Liver (tissue), 9 donors: ENCODE measurements around the gene SNX19. TPM values are rescaled to one million over a fixed set of nuclear protein-coding genes. Genes with fewer than 3 reads are reported as not detected.

Source experiments
- DNase-seq: peaks from one replicate; pipeline ENCODE4 v3.0.0-alpha.2; 2017; ENCODE audit warnings: low spot score
- H3K27ac ChIP-seq, 2 donors: one replicate each; pipeline ENCODE4 v1.7.0; 2013; ENCODE audit warnings: inconsistent platforms in 2 of 2, low read length in 2 of 2, control low read depth in 1 of 2, low read depth in 1 of 2, mild to moderate bottlenecking in 1 of 2
- H3K27me3 ChIP-seq, 4 donors: one replicate each; pipeline versions ENCODE4 v1.6.1 to v1.7.0; 2013; ENCODE audit warnings: low read length in 3 of 4, inconsistent platforms in 1 of 4, mild to moderate bottlenecking in 1 of 4, moderate library complexity in 1 of 4; ENCODE audit not compliant: control insufficient read depth in 4 of 4, insufficient read depth in 4 of 4
- H3K36me3 ChIP-seq, 4 donors: one replicate each; pipeline versions ENCODE4 v1.6.1 to v1.7.0; 2013; ENCODE audit warnings: low read length in 3 of 4, mild to moderate bottlenecking in 3 of 4, low read depth in 1 of 4, moderate library complexity in 1 of 4; ENCODE audit not compliant: control insufficient read depth in 4 of 4, insufficient read depth in 3 of 4
- H3K4me1 ChIP-seq, 4 donors: one replicate each; pipeline versions ENCODE4 v1.6.1 to v1.7.0; 2013; ENCODE audit warnings: low read length in 3 of 4, mild to moderate bottlenecking in 3 of 4, moderate library complexity in 1 of 4; ENCODE audit not compliant: control insufficient read depth in 4 of 4, insufficient read depth in 4 of 4
- H3K4me3 ChIP-seq, 3 donors: one replicate each; pipeline versions ENCODE4 v1.6.1 to v1.7.0; 2013; ENCODE audit warnings: low read length in 3 of 3, control low read depth in 1 of 3, low read depth in 1 of 3, mild to moderate bottlenecking in 1 of 3
- H3K9ac ChIP-seq, 2 donors: one replicate each; pipeline ENCODE4 v1.7.0; 2013; ENCODE audit warnings: low read length in 2 of 2, mild to moderate bottlenecking in 2 of 2, moderate library complexity in 2 of 2, control low read depth in 1 of 2, low read depth in 1 of 2
- H3K9me3 ChIP-seq, 4 donors: one replicate each; pipeline versions ENCODE4 v1.6.1 to v1.7.0; 2013; ENCODE audit warnings: low read length in 3 of 4; ENCODE audit not compliant: control insufficient read depth in 4 of 4
- EGR1 ChIP-seq, 2 donors: IDR thresholded peaks; 2 replicates each; pipeline ENCODE4 v1.6.1; 2016 to 2018; ENCODE audit warnings: antibody characterized with exemption in 2 of 2, low read depth in 2 of 2
- FOXA2 ChIP-seq: IDR thresholded peaks from 2 replicates; pipeline ENCODE4 v1.6.1; 2016; ENCODE audit warnings: antibody characterized with exemption
- GABPA ChIP-seq, 2 donors: IDR thresholded peaks in 1 of 2; conservative IDR thresholded peaks in 1 of 2; 2 replicates each; pipeline ENCODE4 v1.6.1; 2016; ENCODE audit warnings: antibody characterized with exemption in 2 of 2, mild to moderate bottlenecking in 1 of 2, moderate library complexity in 1 of 2
- JUND ChIP-seq, 2 donors: IDR thresholded peaks; 2 replicates each; pipeline ENCODE4 v1.6.1; 2016; ENCODE audit warnings: antibody characterized with exemption in 2 of 2
- RXRA ChIP-seq, 2 donors: IDR thresholded peaks; 2 replicates each; pipeline ENCODE4 v1.6.1; 2017 to 2018; ENCODE audit warnings: antibody characterized with exemption in 2 of 2, mild to moderate bottlenecking in 1 of 2
- SP1 ChIP-seq: IDR thresholded peaks from 2 replicates; pipeline ENCODE4 v1.6.1; 2018; ENCODE audit warnings: antibody characterized with exemption, mild to moderate bottlenecking
- WGBS: extraction: QIAGEN DNeasy Blood & Tissue Kit; methylation state at CpG from one replicate; pipeline ENCODE4 v1.1.7; 2013; 5-methylcytosine and 5-hydroxymethylcytosine counted together
- polyA plus RNA-seq, 2 donors: library from polyadenylated mRNA; stranded (reverse) in 1 of 2; unstranded in 1 of 2; fragments of 200-250 nt in 1 of 2; fragments of >200 nt in 1 of 2; fragmentation: Nextera tagmentation in 1 of 2; extraction: Ambion mirVana in 1 of 2; gene quantifications; one replicate each; pipeline versions ENCODE4 v1.2.1 to v1.2.3, GENCODE V29; 2013 to 2015
- total RNA-seq, 2 donors: library from RNA; depleted of rRNA; stranded (reverse); fragments of >200 nt; gene quantifications; one replicate each; pipeline ENCODE4 v1.2.3, GENCODE V29; 2014
- TF ChIP-seq, protein P1 (sequence below): fragments of 150-350 bp; IDR thresholded peaks from 2 replicates; pipeline ENCODE4 v1.5.1; 2017; ENCODE audit warnings: improper control_type of control experiment, low read depth, low read length; ENCODE audit not compliant: missing input control
- TF ChIP-seq, protein P2 (sequence below): IDR thresholded peaks from 2 replicates; pipeline ENCODE4 v1.6.1; 2016; ENCODE audit warnings: antibody characterized with exemption
- TF ChIP-seq, protein P3 (sequence below): IDR thresholded peaks from 2 replicates; pipeline ENCODE4 v1.6.1; 2016; ENCODE audit warnings: antibody characterized with exemption, mild to moderate bottlenecking
- TF ChIP-seq, protein P4 (sequence below): IDR thresholded peaks from 2 replicates; pipeline ENCODE4 v1.6.1; 2016; ENCODE audit warnings: antibody characterized with exemption
- donor health status: healthy.
- donor health status: healthy.
- donor health status: healthy.
- donor health status: healthy.
- donor health status: healthy.

Gene SNX19
- total and polyA plus RNA-seq, 4 donors, result 16.5 to 94.5 (median 32.7) TPM

DNA sequence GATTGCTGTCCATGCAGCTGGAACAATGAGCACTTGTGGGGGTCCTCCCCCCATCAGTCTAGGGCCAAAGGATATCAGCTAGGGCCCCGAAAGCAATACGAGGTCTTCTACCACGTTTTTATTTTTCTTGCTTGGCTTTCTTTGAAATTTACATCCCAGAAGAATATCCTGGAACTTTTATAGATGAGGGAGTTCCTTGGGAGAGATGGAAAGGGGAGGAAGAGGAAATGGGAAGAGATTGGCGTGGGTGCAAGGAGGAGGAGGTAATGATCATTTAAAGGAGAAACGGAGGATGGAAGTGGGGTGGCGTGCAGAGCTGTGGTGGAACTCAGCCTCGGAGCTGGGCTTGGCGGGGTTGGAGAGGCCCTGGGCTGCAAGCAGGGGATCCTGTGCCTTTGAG, 90.3 kb downstream of the SNX19 start:
- H3K27ac ChIP-seq, result no peak overlapping the region
- peaks cover 0 to 8% (median 2%) of the 10 kb centered on the region in 4 donors for H3K27me3 ChIP-seq
- no peak for DNase-seq
- no peaks in the 10 kb centered on the region for H3K9me3 ChIP-seq
- WGBS, result 75% methylated on average over 8 of the region's 8 CpGs
- H3K4me1 ChIP-seq, result no peaks in the 10 kb centered on the region
- no peaks in the 10 kb centered on the region for H3K36me3 ChIP-seq
- no peak overlapping the region for H3K4me3 ChIP-seq
- TF ChIP-seq, protein P1, sequence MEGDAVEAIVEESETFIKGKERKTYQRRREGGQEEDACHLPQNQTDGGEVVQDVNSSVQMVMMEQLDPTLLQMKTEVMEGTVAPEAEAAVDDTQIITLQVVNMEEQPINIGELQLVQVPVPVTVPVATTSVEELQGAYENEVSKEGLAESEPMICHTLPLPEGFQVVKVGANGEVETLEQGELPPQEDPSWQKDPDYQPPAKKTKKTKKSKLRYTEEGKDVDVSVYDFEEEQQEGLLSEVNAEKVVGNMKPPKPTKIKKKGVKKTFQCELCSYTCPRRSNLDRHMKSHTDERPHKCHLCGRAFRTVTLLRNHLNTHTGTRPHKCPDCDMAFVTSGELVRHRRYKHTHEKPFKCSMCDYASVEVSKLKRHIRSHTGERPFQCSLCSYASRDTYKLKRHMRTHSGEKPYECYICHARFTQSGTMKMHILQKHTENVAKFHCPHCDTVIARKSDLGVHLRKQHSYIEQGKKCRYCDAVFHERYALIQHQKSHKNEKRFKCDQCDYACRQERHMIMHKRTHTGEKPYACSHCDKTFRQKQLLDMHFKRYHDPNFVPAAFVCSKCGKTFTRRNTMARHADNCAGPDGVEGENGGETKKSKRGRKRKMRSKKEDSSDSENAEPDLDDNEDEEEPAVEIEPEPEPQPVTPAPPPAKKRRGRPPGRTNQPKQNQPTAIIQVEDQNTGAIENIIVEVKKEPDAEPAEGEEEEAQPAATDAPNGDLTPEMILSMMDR, result no peak
- TF ChIP-seq RXRA (IDR thresholded peaks at IDR 0.05) (no peak), GABPA (IDR thresholded peaks at IDR 0.05 in 1 of 2, conservative IDR thresholded peaks at IDR 0.05 in 1 of 2) (no peak), EGR1 (IDR thresholded peaks at IDR 0.05; ENCODE audit: low read depth in 2 of 2) (no peak)
- TF ChIP-seq, protein P2, sequence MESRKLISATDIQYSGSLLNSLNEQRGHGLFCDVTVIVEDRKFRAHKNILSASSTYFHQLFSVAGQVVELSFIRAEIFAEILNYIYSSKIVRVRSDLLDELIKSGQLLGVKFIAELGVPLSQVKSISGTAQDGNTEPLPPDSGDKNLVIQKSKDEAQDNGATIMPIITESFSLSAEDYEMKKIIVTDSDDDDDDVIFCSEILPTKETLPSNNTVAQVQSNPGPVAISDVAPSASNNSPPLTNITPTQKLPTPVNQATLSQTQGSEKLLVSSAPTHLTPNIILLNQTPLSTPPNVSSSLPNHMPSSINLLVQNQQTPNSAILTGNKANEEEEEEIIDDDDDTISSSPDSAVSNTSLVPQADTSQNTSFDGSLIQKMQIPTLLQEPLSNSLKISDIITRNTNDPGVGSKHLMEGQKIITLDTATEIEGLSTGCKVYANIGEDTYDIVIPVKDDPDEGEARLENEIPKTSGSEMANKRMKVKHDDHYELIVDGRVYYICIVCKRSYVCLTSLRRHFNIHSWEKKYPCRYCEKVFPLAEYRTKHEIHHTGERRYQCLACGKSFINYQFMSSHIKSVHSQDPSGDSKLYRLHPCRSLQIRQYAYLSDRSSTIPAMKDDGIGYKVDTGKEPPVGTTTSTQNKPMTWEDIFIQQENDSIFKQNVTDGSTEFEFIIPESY, result no peak
- TF ChIP-seq, protein P3, sequence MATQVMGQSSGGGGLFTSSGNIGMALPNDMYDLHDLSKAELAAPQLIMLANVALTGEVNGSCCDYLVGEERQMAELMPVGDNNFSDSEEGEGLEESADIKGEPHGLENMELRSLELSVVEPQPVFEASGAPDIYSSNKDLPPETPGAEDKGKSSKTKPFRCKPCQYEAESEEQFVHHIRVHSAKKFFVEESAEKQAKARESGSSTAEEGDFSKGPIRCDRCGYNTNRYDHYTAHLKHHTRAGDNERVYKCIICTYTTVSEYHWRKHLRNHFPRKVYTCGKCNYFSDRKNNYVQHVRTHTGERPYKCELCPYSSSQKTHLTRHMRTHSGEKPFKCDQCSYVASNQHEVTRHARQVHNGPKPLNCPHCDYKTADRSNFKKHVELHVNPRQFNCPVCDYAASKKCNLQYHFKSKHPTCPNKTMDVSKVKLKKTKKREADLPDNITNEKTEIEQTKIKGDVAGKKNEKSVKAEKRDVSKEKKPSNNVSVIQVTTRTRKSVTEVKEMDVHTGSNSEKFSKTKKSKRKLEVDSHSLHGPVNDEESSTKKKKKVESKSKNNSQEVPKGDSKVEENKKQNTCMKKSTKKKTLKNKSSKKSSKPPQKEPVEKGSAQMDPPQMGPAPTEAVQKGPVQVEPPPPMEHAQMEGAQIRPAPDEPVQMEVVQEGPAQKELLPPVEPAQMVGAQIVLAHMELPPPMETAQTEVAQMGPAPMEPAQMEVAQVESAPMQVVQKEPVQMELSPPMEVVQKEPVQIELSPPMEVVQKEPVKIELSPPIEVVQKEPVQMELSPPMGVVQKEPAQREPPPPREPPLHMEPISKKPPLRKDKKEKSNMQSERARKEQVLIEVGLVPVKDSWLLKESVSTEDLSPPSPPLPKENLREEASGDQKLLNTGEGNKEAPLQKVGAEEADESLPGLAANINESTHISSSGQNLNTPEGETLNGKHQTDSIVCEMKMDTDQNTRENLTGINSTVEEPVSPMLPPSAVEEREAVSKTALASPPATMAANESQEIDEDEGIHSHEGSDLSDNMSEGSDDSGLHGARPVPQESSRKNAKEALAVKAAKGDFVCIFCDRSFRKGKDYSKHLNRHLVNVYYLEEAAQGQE, result no peak
- no peak overlapping the region for H3K9ac ChIP-seq

DNA sequence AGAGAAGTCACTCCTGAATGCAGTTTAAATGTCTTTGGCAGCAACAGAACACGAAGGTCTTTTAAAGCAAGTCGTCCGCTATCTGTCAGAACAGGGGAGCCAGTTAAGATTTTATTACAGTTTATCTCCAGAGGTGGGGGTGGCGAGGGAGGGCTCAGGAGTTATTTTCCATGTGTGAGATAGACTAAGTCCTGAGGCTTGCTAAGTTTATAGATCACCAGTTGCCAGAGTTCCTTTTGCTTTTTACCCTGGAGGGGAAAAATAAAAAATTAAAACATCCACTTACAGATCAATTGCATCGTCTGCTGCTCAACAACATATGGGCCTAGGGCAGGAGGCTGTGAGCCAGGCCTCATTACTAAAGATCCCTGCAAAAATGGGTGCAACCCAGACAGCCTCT, 90.7 kb downstream of the SNX19 start:
- no peak for DNase-seq
- H3K36me3 ChIP-seq, result no peaks in the 10 kb centered on the region

More for the DNA sequence above, 90.7 kb downstream of the SNX19 start:
- Histone ChIP-seq H3K9me3 (no peaks in the 10 kb centered on the region), H3K4me1 (no peaks in the 10 kb centered on the region), H3K27me3 (peaks cover 0 to 11% (median 2%) of the 10 kb centered on the region in 4 donors), H3K4me3 (no peak overlapping the region), H3K27ac (no peak overlapping the region), H3K9ac (no peak overlapping the region)
- WGBS, result 72% methylated on average over 5 of the region's 5 CpGs
- TF ChIP-seq JUND (IDR thresholded peaks at IDR 0.05) (no peak), RXRA (IDR thresholded peaks at IDR 0.05) (no peak), SP1 (no peak), FOXA2 (no peak)
- TF ChIP-seq, protein P1, result no peak
- TF ChIP-seq, protein P4, sequence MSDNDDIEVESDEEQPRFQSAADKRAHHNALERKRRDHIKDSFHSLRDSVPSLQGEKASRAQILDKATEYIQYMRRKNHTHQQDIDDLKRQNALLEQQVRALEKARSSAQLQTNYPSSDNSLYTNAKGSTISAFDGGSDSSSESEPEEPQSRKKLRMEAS, result no peak
